ENCODE measurements around the gene DUS2.

DNA sequence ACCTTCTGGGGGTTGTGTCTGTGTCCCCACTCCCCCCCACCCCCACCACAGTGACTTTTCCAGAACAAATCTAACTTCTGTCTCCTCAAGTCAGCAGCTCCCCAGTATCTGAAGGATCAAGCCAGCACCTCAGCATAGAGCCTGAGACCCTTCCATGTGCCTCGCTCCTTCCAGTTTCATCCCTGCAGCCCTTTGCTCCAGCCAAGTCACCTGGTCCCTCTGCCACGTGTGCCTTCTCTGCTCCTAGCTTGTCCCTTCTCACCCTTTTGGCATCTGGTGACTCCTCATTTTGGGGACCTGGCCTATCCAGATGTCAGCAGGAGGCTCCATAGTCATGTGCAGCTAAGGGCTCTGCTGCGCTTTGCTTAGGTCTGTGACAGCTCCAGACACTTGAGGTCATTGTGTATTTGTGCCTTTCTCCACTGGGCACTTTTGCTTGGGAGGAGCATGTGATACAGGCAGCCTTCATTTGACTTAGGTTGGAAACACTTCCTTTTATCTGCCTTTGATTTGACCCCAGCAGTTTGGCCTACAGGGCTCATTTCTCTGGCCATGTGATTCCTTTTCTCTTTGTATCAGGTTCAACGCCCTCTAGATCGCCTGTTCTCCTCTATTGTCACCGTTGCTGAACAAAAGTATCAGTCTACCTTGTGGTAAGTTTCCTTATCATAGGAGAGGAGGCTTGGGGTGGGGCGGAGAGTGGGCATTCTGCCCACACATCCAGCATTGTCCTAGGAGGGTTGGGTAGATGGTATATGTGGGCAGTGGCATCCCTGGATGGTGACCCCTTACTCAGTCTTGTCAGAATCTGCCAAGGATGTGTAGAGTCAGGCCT, 55.0 kb downstream of the DUS2 start:
- TF ChIP-seq, protein P1, sequence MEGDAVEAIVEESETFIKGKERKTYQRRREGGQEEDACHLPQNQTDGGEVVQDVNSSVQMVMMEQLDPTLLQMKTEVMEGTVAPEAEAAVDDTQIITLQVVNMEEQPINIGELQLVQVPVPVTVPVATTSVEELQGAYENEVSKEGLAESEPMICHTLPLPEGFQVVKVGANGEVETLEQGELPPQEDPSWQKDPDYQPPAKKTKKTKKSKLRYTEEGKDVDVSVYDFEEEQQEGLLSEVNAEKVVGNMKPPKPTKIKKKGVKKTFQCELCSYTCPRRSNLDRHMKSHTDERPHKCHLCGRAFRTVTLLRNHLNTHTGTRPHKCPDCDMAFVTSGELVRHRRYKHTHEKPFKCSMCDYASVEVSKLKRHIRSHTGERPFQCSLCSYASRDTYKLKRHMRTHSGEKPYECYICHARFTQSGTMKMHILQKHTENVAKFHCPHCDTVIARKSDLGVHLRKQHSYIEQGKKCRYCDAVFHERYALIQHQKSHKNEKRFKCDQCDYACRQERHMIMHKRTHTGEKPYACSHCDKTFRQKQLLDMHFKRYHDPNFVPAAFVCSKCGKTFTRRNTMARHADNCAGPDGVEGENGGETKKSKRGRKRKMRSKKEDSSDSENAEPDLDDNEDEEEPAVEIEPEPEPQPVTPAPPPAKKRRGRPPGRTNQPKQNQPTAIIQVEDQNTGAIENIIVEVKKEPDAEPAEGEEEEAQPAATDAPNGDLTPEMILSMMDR (tag by site-specific recombination; IDR thresholded peaks at IDR 0.05), result no peak
- TF ChIP-seq ZNF623 (tag by site-specific recombination; IDR thresholded peaks at IDR 0.05), result no peak
- TF ChIP-seq ZNF558 (tag by site-specific recombination; IDR thresholded peaks at IDR 0.05), result no peak
- TF ChIP-seq ZNF274 (IDR thresholded peaks at IDR 0.05; ENCODE audit: low read length), result no peak
- TF ChIP-seq ZNF274 (tag by site-specific recombination; IDR thresholded peaks at IDR 0.05; ENCODE audit: borderline replicate concordance), result no peak
- no peak for TF ChIP-seq GLIS2 (tag by site-specific recombination; IDR thresholded peaks at IDR 0.05)
- no peak for TF ChIP-seq ZFP3 (tag by site-specific recombination; IDR thresholded peaks at IDR 0.05; ENCODE audit: low read depth)
- no peak for TF ChIP-seq ZNF423 (tag by site-specific recombination; IDR thresholded peaks at IDR 0.05)
- TF ChIP-seq HOXA7 (CRISPR knock-in tag; IDR thresholded peaks at IDR 0.05; ENCODE audit: borderline replicate concordance), result no peak
